Measurements from ENCODE around the gene ZNF483.

DNA sequence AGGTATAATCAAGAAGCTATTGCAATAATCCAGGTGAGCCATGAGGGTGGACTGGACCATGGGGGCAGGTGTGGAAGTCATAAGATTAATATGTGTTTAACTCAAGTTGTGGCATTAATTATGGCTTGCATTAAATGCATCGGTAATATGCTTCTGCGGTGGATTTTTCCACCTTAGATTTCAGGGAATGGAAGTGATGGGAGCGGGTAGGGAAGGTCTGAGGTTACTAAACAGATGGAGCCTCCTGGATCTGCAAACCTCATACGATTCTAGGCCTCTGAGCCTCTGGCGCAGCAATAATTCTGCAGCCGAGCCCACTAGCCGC lies 286 bp upstream of the ZNF483 start:
- TF ChIP-seq, protein P1, sequence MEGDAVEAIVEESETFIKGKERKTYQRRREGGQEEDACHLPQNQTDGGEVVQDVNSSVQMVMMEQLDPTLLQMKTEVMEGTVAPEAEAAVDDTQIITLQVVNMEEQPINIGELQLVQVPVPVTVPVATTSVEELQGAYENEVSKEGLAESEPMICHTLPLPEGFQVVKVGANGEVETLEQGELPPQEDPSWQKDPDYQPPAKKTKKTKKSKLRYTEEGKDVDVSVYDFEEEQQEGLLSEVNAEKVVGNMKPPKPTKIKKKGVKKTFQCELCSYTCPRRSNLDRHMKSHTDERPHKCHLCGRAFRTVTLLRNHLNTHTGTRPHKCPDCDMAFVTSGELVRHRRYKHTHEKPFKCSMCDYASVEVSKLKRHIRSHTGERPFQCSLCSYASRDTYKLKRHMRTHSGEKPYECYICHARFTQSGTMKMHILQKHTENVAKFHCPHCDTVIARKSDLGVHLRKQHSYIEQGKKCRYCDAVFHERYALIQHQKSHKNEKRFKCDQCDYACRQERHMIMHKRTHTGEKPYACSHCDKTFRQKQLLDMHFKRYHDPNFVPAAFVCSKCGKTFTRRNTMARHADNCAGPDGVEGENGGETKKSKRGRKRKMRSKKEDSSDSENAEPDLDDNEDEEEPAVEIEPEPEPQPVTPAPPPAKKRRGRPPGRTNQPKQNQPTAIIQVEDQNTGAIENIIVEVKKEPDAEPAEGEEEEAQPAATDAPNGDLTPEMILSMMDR (IDR thresholded peaks at IDR 0.05) = no peak
- no peak for TF ChIP-seq POLR2AphosphoS5 (IDR thresholded peaks at IDR 0.05; ENCODE audit: low read depth, low read length)
